HEK293 (cell line): Measurements from ENCODE around the gene SRP9.

Experiments
- FEZF1 ChIP-seq: fragments of 450-650 bp; formaldehyde crosslinking; IDR thresholded peaks from 2 replicates; pipeline ENCODE4 v1.5.1; 2016; ENCODE audit warnings: missing biosample characterization, missing genetic modification characterization
- HOXA7 ChIP-seq: sonication (generic); formaldehyde crosslinking; IDR thresholded peaks from 2 replicates; pipeline ENCODE4 v1.8.1; 2022; ENCODE audit warnings: missing genetic modification reagents, borderline replicate concordance
- IKZF3 ChIP-seq: fragments of 450-650 bp; IDR thresholded peaks from 2 replicates; pipeline ENCODE4 v1.5.0; 2018; ENCODE audit warnings: missing biosample characterization, mild to moderate bottlenecking, missing genetic modification characterization, moderate library complexity
- KLF10 ChIP-seq: fragments of 450-650 bp; IDR thresholded peaks from 2 replicates; pipeline ENCODE4 v1.5.1; 2018; ENCODE audit warnings: missing biosample characterization, mild to moderate bottlenecking, missing genetic modification characterization
- KLF9 ChIP-seq: fragments of 450-650 bp; formaldehyde crosslinking; IDR thresholded peaks from 2 replicates; pipeline ENCODE4 v1.5.1; 2016; ENCODE audit warnings: missing biosample characterization, missing genetic modification characterization, low read depth
- MEIS1 ChIP-seq: sonication (generic); formaldehyde crosslinking; IDR thresholded peaks from 2 replicates; pipeline ENCODE4 v1.8.1; 2022; ENCODE audit warnings: missing genetic modification reagents, mild to moderate bottlenecking, borderline replicate concordance
- ZBTB17 ChIP-seq: fragments of 450-650 bp; formaldehyde crosslinking; IDR thresholded peaks from 2 replicates; pipeline ENCODE4 v1.5.1; 2016; ENCODE audit warnings: missing biosample characterization, missing genetic modification characterization
- ZBTB7A ChIP-seq: fragments of 450-650 bp; formaldehyde crosslinking; IDR thresholded peaks from 2 replicates; pipeline ENCODE4 v1.5.1; 2016; ENCODE audit warnings: low read depth, missing biosample characterization, missing genetic modification characterization
- ZNF121 ChIP-seq: fragments of 450-650 bp; formaldehyde crosslinking; IDR thresholded peaks from 2 replicates; pipeline ENCODE4 v1.5.1; 2016; ENCODE audit warnings: missing biosample characterization, missing genetic modification characterization
- ZNF155 ChIP-seq: fragments of 450-650 bp; formaldehyde crosslinking; IDR thresholded peaks from 2 replicates; pipeline ENCODE4 v1.5.1; 2016; ENCODE audit warnings: missing biosample characterization, missing genetic modification characterization
- ZNF16 ChIP-seq: fragments of 450-650 bp; formaldehyde crosslinking; IDR thresholded peaks from 2 replicates; pipeline ENCODE4 v1.5.1; 2016; ENCODE audit warnings: low read depth, missing biosample characterization, missing genetic modification characterization
- ZNF169 ChIP-seq: fragments of 450-650 bp; formaldehyde crosslinking; IDR thresholded peaks from 2 replicates; pipeline ENCODE4 v1.5.1; 2016; ENCODE audit warnings: missing biosample characterization, missing genetic modification characterization
- ZNF184 ChIP-seq: fragments of 450-650 bp; IDR thresholded peaks from 2 replicates; pipeline ENCODE4 v1.5.1; 2018; ENCODE audit warnings: missing biosample characterization, mild to moderate bottlenecking, missing genetic modification characterization
- ZNF2 ChIP-seq: fragments of 450-650 bp; formaldehyde crosslinking; IDR thresholded peaks from 2 replicates; pipeline ENCODE4 v1.5.1; 2016; ENCODE audit warnings: missing biosample characterization, missing genetic modification characterization
- ZNF248 ChIP-seq: fragments of 450-650 bp; formaldehyde crosslinking; IDR thresholded peaks from 2 replicates; pipeline ENCODE4 v1.5.1; 2017; ENCODE audit warnings: missing biosample characterization, missing genetic modification characterization
- ZNF324 ChIP-seq: fragments of 450-650 bp; formaldehyde crosslinking; IDR thresholded peaks from 2 replicates; pipeline ENCODE4 v1.5.1; 2016; ENCODE audit warnings: missing biosample characterization, missing genetic modification characterization
- ZNF394 ChIP-seq: fragments of 450-650 bp; formaldehyde crosslinking; IDR thresholded peaks from 2 replicates; pipeline ENCODE4 v1.5.1; 2016; ENCODE audit warnings: missing biosample characterization, missing genetic modification characterization, mild to moderate bottlenecking, moderate library complexity, borderline replicate concordance
- ZNF416 ChIP-seq: fragments of 450-650 bp; formaldehyde crosslinking; IDR thresholded peaks from 2 replicates; pipeline ENCODE4 v1.5.1; 2016; ENCODE audit warnings: missing biosample characterization, missing genetic modification characterization
- ZNF433 ChIP-seq: fragments of 450-650 bp; formaldehyde crosslinking; IDR thresholded peaks from 2 replicates; pipeline ENCODE4 v1.5.1; 2016; ENCODE audit warnings: missing biosample characterization, missing genetic modification characterization, low read depth
- ZNF560 ChIP-seq: fragments of 450-650 bp; formaldehyde crosslinking; IDR thresholded peaks from 2 replicates; pipeline ENCODE4 v1.5.1; 2017; ENCODE audit warnings: missing biosample characterization, missing genetic modification characterization, borderline replicate concordance
- ZNF585B ChIP-seq: fragments of 450-650 bp; formaldehyde crosslinking; IDR thresholded peaks from 2 replicates; pipeline ENCODE4 v1.5.1; 2016; ENCODE audit warnings: missing biosample characterization, missing genetic modification characterization
- ZNF624 ChIP-seq: fragments of 450-650 bp; formaldehyde crosslinking; IDR thresholded peaks from 2 replicates; pipeline ENCODE4 v1.5.1; 2017; ENCODE audit warnings: missing biosample characterization, missing genetic modification characterization
- ZNF626 ChIP-seq: fragments of 450-650 bp; sonication (Bioruptor Pico); formaldehyde crosslinking; IDR thresholded peaks from 2 replicates; pipeline ENCODE4 v1.5.1; 2018; ENCODE audit warnings: missing biosample characterization, missing genetic modification characterization, inconsistent platforms
- ZXDB ChIP-seq: fragments of 450-650 bp; formaldehyde crosslinking; IDR thresholded peaks from 2 replicates; pipeline ENCODE4 v1.5.1; 2016; ENCODE audit warnings: missing biosample characterization, missing genetic modification characterization
- TF ChIP-seq, protein P1 (sequence below): fragments of 450-650 bp; formaldehyde crosslinking; conservative IDR thresholded peaks from 2 replicates; pipeline ENCODE4 v1.5.1; 2016; ENCODE audit warnings: low read depth, missing biosample characterization, missing genetic modification characterization
- TF ChIP-seq, protein P2 (sequence below): fragments of 450-650 bp; formaldehyde crosslinking; IDR thresholded peaks from 2 replicates; pipeline ENCODE4 v1.5.1; 2016; ENCODE audit warnings: missing biosample characterization, missing genetic modification characterization
- TF ChIP-seq, protein P3 (sequence below): sonication (generic); formaldehyde crosslinking; IDR thresholded peaks from 2 replicates; pipeline ENCODE4 v1.8.1; 2022; ENCODE audit warnings: mild to moderate bottlenecking, moderate library complexity, missing genetic modification reagents
- TF ChIP-seq, protein P4 (sequence below): fragments of 450-650 bp; formaldehyde crosslinking; IDR thresholded peaks from 2 replicates; pipeline ENCODE4 v1.5.1; 2016; ENCODE audit warnings: missing biosample characterization, missing genetic modification characterization
- TF ChIP-seq, protein P5 (sequence below): fragments of 450-650 bp; formaldehyde crosslinking; IDR thresholded peaks from 2 replicates; pipeline ENCODE4 v1.5.1; 2017; ENCODE audit warnings: missing biosample characterization, missing genetic modification characterization

The SRP9 gene

DNA sequence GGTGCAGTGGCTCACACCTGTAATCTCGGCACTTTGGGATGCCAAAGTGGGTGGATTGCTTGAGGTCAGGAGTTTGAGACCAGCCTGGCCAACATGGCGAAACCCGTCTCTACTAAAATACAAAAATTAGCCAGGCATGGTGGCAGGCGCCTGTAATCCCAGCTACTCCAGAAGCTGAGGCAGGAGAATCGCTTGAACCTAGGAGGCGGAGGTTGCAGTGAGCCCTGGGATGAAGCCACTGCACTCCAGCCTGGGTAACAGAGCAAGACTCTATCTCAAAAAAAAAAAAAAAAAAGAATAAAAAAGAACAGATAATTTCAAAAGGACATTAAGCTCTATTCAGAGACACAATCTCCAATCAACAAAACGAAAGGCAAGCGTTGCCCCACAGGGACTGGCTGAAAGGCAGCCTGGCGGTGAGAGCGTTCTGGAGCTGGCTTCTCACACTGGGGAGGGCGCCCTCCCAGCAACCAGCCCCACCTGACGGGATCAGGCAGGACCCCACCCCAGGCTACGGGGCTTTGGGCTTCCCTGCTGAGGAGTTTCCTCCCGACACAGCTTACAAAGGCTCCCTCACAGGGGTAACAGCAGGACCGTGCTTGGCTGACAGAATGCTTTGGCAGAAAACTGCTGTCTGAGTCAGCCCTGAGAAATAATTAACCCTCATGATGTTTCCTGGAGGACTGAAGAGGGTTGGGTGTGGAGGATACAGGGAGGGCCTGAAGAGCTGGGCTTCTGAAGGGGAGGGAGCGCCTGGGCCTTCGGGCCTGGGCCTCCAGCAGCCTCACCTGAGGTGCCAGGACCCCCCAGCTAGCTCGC is 31.1 kb upstream of the SRP9 start (continued):
- TF ChIP-seq KLF9 (tag by site-specific recombination) (no peak), ZNF155 (tag by site-specific recombination) (no peak), ZNF433 (no peak), ZNF324 (tag by site-specific recombination) (no peak), MEIS1 (no peak), ZNF626 (tag by site-specific recombination) (no peak), ZNF394 (tag by site-specific recombination) (peak; percentile 80), ZNF16 (tag by site-specific recombination) (no peak), ZNF416 (tag by site-specific recombination) (no peak), ZNF184 (0 out of 2 replicates have a peak, but pooled peaks have one; percentile 49), FEZF1 (no peak), ZNF585B (no peak), ZNF2 (tag by site-specific recombination) (0 out of 2 replicates have a peak, but pooled peaks have one; percentile 29), KLF10 (tag by site-specific recombination) (no peak), ZNF121 (tag by site-specific recombination) (no peak), ZBTB17 (peak; percentile 44), ZNF560 (tag by site-specific recombination) (no peak), IKZF3 (tag by site-specific recombination) (peak; percentile 55; the same call in 1 of the 2 replicates), ZNF624 (tag by site-specific recombination) (no peak), ZXDB (tag by site-specific recombination) (no peak; the same call in 1 of the 2 replicates), ZNF169 (no peak), ZNF248 (no peak), ZBTB7A (tag by site-specific recombination) (peak; percentile 25; the same call in 1 of the 2 replicates), HOXA7 (CRISPR knock-in tag) (no peak)
- TF ChIP-seq, protein P1, sequence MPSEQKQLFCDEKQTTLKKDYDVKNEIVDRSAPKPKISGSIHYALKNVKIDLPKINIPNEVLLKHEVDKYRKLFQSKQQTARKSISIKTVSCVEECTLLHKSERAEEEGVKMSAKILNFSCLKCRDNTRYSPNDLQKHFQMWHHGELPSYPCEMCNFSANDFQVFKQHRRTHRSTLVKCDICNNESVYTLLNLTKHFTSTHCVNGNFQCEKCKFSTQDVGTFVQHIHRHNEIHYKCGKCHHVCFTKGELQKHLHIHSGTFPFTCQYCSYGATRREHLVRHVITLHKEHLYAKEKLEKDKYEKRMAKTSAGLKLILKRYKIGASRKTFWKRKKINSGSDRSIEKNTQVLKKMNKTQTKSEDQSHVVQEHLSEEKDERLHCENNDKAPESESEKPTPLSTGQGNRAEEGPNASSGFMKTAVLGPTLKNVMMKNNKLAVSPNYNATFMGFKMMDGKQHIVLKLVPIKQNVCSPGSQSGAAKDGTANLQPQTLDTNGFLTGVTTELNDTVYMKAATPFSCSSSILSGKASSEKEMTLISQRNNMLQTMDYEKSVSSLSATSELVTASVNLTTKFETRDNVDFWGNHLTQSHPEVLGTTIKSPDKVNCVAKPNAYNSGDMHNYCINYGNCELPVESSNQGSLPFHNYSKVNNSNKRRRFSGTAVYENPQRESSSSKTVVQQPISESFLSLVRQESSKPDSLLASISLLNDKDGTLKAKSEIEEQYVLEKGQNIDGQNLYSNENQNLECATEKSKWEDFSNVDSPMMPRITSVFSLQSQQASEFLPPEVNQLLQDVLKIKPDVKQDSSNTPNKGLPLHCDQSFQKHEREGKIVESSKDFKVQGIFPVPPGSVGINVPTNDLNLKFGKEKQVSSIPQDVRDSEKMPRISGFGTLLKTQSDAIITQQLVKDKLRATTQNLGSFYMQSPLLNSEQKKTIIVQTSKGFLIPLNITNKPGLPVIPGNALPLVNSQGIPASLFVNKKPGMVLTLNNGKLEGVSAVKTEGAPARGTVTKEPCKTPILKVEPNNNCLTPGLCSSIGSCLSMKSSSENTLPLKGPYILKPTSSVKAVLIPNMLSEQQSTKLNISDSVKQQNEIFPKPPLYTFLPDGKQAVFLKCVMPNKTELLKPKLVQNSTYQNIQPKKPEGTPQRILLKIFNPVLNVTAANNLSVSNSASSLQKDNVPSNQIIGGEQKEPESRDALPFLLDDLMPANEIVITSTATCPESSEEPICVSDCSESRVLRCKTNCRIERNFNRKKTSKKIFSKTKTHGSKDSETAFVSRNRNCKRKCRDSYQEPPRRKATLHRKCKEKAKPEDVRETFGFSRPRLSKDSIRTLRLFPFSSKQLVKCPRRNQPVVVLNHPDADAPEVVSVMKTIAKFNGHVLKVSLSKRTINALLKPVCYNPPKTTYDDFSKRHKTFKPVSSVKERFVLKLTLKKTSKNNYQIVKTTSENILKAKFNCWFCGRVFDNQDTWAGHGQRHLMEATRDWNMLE (tag by site-specific recombination) = no peak; the same call in 1 of the 2 replicates
- TF ChIP-seq, protein P2, sequence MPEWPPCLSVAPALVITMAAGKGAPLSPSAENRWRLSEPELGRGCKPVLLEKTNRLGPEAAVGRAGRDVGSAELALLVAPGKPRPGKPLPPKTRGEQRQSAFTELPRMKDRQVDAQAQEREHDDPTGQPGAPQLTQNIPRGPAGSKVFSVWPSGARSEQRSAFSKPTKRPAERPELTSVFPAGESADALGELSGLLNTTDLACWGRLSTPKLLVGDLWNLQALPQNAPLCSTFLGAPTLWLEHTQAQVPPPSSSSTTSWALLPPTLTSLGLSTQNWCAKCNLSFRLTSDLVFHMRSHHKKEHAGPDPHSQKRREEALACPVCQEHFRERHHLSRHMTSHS = no peak
- TF ChIP-seq, protein P3, sequence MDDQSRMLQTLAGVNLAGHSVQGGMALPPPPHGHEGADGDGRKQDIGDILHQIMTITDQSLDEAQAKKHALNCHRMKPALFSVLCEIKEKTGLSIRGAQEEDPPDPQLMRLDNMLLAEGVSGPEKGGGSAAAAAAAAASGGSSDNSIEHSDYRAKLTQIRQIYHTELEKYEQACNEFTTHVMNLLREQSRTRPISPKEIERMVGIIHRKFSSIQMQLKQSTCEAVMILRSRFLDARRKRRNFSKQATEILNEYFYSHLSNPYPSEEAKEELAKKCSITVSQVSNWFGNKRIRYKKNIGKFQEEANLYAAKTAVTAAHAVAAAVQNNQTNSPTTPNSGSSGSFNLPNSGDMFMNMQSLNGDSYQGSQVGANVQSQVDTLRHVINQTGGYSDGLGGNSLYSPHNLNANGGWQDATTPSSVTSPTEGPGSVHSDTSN (CRISPR knock-in tag) = no peak
- TF ChIP-seq, protein P4, sequence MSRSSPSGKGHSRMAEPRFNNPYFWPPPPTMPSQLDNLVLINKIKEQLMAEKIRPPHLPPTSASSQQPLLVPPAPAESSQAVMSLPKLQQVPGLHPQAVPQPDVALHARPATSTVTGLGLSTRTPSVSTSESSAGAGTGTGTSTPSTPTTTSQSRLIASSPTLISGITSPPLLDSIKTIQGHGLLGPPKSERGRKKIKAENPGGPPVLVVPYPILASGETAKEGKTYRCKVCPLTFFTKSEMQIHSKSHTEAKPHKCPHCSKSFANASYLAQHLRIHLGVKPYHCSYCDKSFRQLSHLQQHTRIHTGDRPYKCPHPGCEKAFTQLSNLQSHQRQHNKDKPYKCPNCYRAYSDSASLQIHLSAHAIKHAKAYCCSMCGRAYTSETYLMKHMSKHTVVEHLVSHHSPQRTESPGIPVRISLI (tag by site-specific recombination) = no peak
- TF ChIP-seq, protein P5, sequence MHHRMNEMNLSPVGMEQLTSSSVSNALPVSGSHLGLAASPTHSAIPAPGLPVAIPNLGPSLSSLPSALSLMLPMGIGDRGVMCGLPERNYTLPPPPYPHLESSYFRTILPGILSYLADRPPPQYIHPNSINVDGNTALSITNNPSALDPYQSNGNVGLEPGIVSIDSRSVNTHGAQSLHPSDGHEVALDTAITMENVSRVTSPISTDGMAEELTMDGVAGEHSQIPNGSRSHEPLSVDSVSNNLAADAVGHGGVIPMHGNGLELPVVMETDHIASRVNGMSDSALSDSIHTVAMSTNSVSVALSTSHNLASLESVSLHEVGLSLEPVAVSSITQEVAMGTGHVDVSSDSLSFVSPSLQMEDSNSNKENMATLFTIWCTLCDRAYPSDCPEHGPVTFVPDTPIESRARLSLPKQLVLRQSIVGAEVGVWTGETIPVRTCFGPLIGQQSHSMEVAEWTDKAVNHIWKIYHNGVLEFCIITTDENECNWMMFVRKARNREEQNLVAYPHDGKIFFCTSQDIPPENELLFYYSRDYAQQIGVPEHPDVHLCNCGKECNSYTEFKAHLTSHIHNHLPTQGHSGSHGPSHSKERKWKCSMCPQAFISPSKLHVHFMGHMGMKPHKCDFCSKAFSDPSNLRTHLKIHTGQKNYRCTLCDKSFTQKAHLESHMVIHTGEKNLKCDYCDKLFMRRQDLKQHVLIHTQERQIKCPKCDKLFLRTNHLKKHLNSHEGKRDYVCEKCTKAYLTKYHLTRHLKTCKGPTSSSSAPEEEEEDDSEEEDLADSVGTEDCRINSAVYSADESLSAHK (tag by site-specific recombination) = no peak
